Neuronal stem cell (in vitro differentiated cells): ENCODE data around the gene TSNAXIP1.

Experiments
- DNase-seq: peaks from one replicate; pipeline ENCODE4 v3.0.0-alpha.2; 2013; ENCODE audit warnings: low spot score
- H2AFZ ChIP-seq: one replicate; pipeline ENCODE4 v1.6.1; 2013; ENCODE audit warnings: mild to moderate bottlenecking, low read length, inconsistent platforms
- H2AK5ac ChIP-seq: 2 replicates; pipeline ENCODE4 v1.6.1; 2013; ENCODE audit warnings: low read depth, mild to moderate bottlenecking, inconsistent platforms, low read length, moderate library complexity, mixed read lengths
- H2BK120ac ChIP-seq: 2 replicates; pipeline ENCODE4 v1.6.1; 2013; ENCODE audit warnings: low read depth, mild to moderate bottlenecking, inconsistent platforms, low read length, moderate library complexity, mixed read lengths
- H2BK12ac ChIP-seq: one replicate; pipeline ENCODE4 v1.6.1; 2013; ENCODE audit warnings: low read length, inconsistent platforms
- H2BK15ac ChIP-seq: 2 replicates; pipeline ENCODE4 v1.6.1; 2013; ENCODE audit warnings: mild to moderate bottlenecking, low read length, inconsistent platforms, mixed read lengths
- H2BK5ac ChIP-seq: one replicate; pipeline ENCODE4 v1.6.1; 2013; ENCODE audit warnings: inconsistent platforms, mild to moderate bottlenecking, low read length, moderate library complexity
- H3K14ac ChIP-seq: one replicate; pipeline ENCODE4 v1.6.1; 2013; ENCODE audit warnings: low read length, inconsistent platforms
- H3K18ac ChIP-seq: 2 replicates; pipeline ENCODE4 v1.6.1; 2013; ENCODE audit warnings: low read length, inconsistent platforms
- H3K23ac ChIP-seq: 2 replicates; pipeline ENCODE4 v1.6.1; 2013; ENCODE audit warnings: low read depth, mild to moderate bottlenecking, mixed read lengths, low read length, inconsistent platforms; ENCODE audit not compliant: poor library complexity
- H3K27ac ChIP-seq: replicated peaks from 3 replicates; pipeline ENCODE4 v1.5.1; 2013; ENCODE audit warnings: low read length, inconsistent platforms
- H3K27me3 ChIP-seq, 3 experiments: 2 replicates each; pipeline ENCODE4 v1.6.1; 2013; ENCODE audit warnings: low read length in 3 of 3, mild to moderate bottlenecking in 2 of 3, inconsistent platforms in 1 of 3, low read depth in 1 of 3, mixed read lengths in 1 of 3, moderate library complexity in 1 of 3; ENCODE audit not compliant: control insufficient read depth in 3 of 3, insufficient read depth in 3 of 3
- H3K36me3 ChIP-seq, 2 donors: replicated peaks in 1 of 2; 2 replicates each; pipeline ENCODE4 v1.6.1; 2013; ENCODE audit warnings: low read length in 2 of 2; ENCODE audit not compliant: control insufficient read depth in 2 of 2, insufficient read depth in 2 of 2
- H3K4ac ChIP-seq: 2 replicates; pipeline ENCODE4 v1.6.1; 2013; ENCODE audit warnings: inconsistent platforms, mild to moderate bottlenecking, low read length, moderate library complexity
- H3K4me1 ChIP-seq, 2 donors: 1 replicate in 1 of 2; 2 replicates in 1 of 2; pipeline ENCODE4 v1.6.1; 2013; ENCODE audit warnings: low read length in 2 of 2, low read depth in 1 of 2; ENCODE audit not compliant: control insufficient read depth in 2 of 2, insufficient read depth in 1 of 2
- H3K4me2 ChIP-seq: one replicate; pipeline ENCODE4 v1.6.1; 2013; ENCODE audit warnings: mild to moderate bottlenecking, low read length, inconsistent platforms; ENCODE audit not compliant: insufficient read depth, poor library complexity, severe bottlenecking
- H3K4me3 ChIP-seq, 2 donors: 2 replicates each; pipeline ENCODE4 v1.5.1; 2013; ENCODE audit warnings: low read length in 2 of 2, mild to moderate bottlenecking in 2 of 2, inconsistent platforms in 1 of 2, moderate library complexity in 1 of 2
- H3K79me1 ChIP-seq: one replicate; pipeline ENCODE4 v1.6.1; 2013; ENCODE audit warnings: low read depth, mild to moderate bottlenecking, inconsistent platforms, low read length, moderate library complexity
- H3K9ac ChIP-seq: one replicate; pipeline ENCODE4 v1.6.1; 2013; ENCODE audit warnings: mild to moderate bottlenecking, low read depth, low read length, inconsistent platforms; ENCODE audit not compliant: poor library complexity
- H3K9me3 ChIP-seq, 2 donors: replicated peaks in 1 of 2; 2 replicates each; pipeline versions ENCODE3 to v1.6.1; 2013; ENCODE audit warnings: low read length in 2 of 2, mild to moderate bottlenecking in 2 of 2, inconsistent platforms in 1 of 2, low read depth in 1 of 2, mixed read lengths in 1 of 2, moderate library complexity in 1 of 2; ENCODE audit not compliant: control insufficient read depth in 2 of 2, insufficient read depth in 1 of 2
- H4K8ac ChIP-seq: one replicate; pipeline ENCODE4 v1.6.1; 2013; ENCODE audit warnings: low read depth, mild to moderate bottlenecking, inconsistent platforms, low read length, moderate library complexity
- H4K91ac ChIP-seq: one replicate; pipeline ENCODE4 v1.6.1; 2013; ENCODE audit warnings: low read length, low read depth, mild to moderate bottlenecking, inconsistent platforms; ENCODE audit not compliant: poor library complexity
- WGBS, 2 donors: extraction: QIAGEN DNeasy Blood & Tissue Kit; methylation state at CpG; one replicate each; pipeline ENCODE4 v1.1.7; 2013; ENCODE audit warnings: missing lambda C conversion rate in 2 of 2, mixed read lengths in 1 of 2; ENCODE audit not compliant: insufficient read length in 2 of 2, insufficient replicate concordance in 1 of 2; ENCODE audit errors: extremely low coverage in 2 of 2; 5-methylcytosine and 5-hydroxymethylcytosine counted together

TSNAXIP1 gene

GRCh38 chr16:67871256-67871655 is 64.6 kb downstream of the TSNAXIP1 start:
- no peak overlapping the region for H3K14ac ChIP-seq
- H3K4ac ChIP-seq, result no peak overlapping the region
- no peak overlapping the region for H2BK120ac ChIP-seq
- no peak overlapping the region for H2AFZ ChIP-seq
- H2BK15ac ChIP-seq, result no peak overlapping the region
- no peak overlapping the region for H3K18ac ChIP-seq
- H3K4me2 ChIP-seq, result no peak overlapping the region
- peaks cover 8% of the 10 kb centered on the region for H3K79me1 ChIP-seq
- no peak overlapping the region for H4K91ac ChIP-seq
- no peak for DNase-seq
- H2AK5ac ChIP-seq, result no peak overlapping the region
- no CpG with 5 or more reads among the region's 3 CpGs for WGBS, 2 donors
- no peak overlapping the region for H2BK5ac ChIP-seq
- no peaks in the 10 kb centered on the region for H3K27me3 ChIP-seq
- no peak overlapping the region for H2BK12ac ChIP-seq
- no peak overlapping the region for H3K9ac ChIP-seq
- no peak overlapping the region for H3K27ac ChIP-seq
- no peak overlapping the region for H4K8ac ChIP-seq
- peaks cover 29 to 77% of the 10 kb centered on the region in 2 donors for H3K36me3 ChIP-seq
- no peak overlapping the region for H3K23ac ChIP-seq
- H3K4me1 ChIP-seq, result peaks cover 8 to 10% of the 10 kb centered on the region in 2 donors
- H3K4me3 ChIP-seq, result no peak overlapping the region
- no peaks in the 10 kb centered on the region for H3K9me3 ChIP-seq

DNA sequence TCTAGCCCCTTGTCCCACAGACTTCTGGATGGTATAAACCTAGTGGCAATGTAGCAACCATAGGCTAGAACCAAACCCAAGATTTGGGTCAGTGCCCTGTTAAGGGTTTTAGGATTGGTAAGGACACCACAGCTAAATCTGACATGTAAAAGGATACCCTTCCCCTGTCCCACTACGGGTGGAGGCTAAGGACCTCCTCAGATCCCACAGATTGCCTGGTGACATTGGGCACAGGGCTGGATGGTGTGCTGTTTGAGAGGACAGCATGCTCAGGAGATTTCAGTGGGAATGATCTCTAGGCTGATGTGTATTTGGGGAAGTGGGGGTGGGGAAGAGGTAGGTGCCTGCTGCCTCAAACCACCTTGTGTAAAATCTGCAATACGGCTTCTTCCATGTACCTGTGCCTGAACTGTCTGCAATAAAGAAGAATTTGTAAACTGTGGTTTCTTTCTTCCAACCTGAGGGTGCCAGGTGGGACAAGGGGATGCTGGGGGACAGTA is 65.5 kb downstream of the TSNAXIP1 start:
- H3K9me3 ChIP-seq, result no peaks in the 10 kb centered on the region
- H3K23ac ChIP-seq, result no peak overlapping the region
- H2BK12ac ChIP-seq, result no peak overlapping the region
- no peak overlapping the region for H3K14ac ChIP-seq
- H3K79me1 ChIP-seq, result peaks cover 11% of the 10 kb centered on the region
- H3K4me2 ChIP-seq, result no peak overlapping the region
- no peak overlapping the region for H3K4ac ChIP-seq
- H2BK5ac ChIP-seq, result no peak overlapping the region
- H3K4me3 ChIP-seq, result no peak overlapping the region
- H2AFZ ChIP-seq, result peak overlapping the region; percentile 83
- H3K36me3 ChIP-seq, result peaks cover 36 to 77% of the 10 kb centered on the region in 2 donors
- H2BK120ac ChIP-seq, result no peak overlapping the region
- H3K27me3 ChIP-seq, result no peaks in the 10 kb centered on the region
- WGBS, 2 donors, result no CpG with 5 or more reads among the region's 2 CpGs
- no peak for DNase-seq
- no peak overlapping the region for H2AK5ac ChIP-seq
- H3K27ac ChIP-seq, result no peak overlapping the region
- no peak overlapping the region for H4K8ac ChIP-seq
- no peak overlapping the region for H3K9ac ChIP-seq
- peaks cover 8 to 10% of the 10 kb centered on the region in 2 donors for H3K4me1 ChIP-seq
- no peak overlapping the region for H4K91ac ChIP-seq
- no peak overlapping the region for H3K18ac ChIP-seq
- no peak overlapping the region for H2BK15ac ChIP-seq

GRCh38 chr16:67872631-67873434 is 66.1 kb downstream of the TSNAXIP1 start, which contains the start of gene EDC4:
Gene EDC4, plus strand, starts transcription at chr16:67873052. Its CDS starts 210 bp downstream, at chr16:67873262.
- H3K79me1 ChIP-seq, result peaks cover 11% of the 10 kb centered on the region
- H2AK5ac ChIP-seq, result peak within 1 kb of the TSS; percentile 47
- H3K27me3 ChIP-seq, result no peaks in the 10 kb centered on the region
- peaks cover 38 to 77% of the 10 kb centered on the region in 2 donors for H3K36me3 ChIP-seq
- H3K14ac ChIP-seq, result peak within 1 kb of the TSS; percentile 75
- H2AFZ ChIP-seq, result peak within 1 kb of the TSS; percentile 83
- no CpG with 5 or more reads among the region's 72 CpGs for WGBS, 2 donors
- H2BK15ac ChIP-seq, result no peak within 1 kb of the TSS
- H3K18ac ChIP-seq, result peak within 1 kb of the TSS; percentile 94
- peak within 1 kb of the TSS; percentile 95 for H4K8ac ChIP-seq
- H3K27ac ChIP-seq, result no peak within 1 kb of the TSS
- H2BK12ac ChIP-seq, result no peak within 1 kb of the TSS
- peak within 1 kb of the TSS; percentile 5 for H4K91ac ChIP-seq
- peak within 1 kb of the TSS; percentile 95 for H3K9ac ChIP-seq
- DNase-seq, result peak; percentile 59
- H3K4me1 ChIP-seq, result peaks cover 8 to 10% of the 10 kb centered on the region in 2 donors
- H2BK120ac ChIP-seq, result no peak within 1 kb of the TSS
- peak within 1 kb of the TSS; percentile 77 to 91 for H3K4me3 ChIP-seq
- peak within 1 kb of the TSS; percentile 56 for H3K4ac ChIP-seq
- H3K23ac ChIP-seq, result peak within 1 kb of the TSS; percentile 99
- H2BK5ac ChIP-seq, result peak within 1 kb of the TSS; percentile 83
- H3K9me3 ChIP-seq, result no peaks in the 10 kb centered on the region
- peak within 1 kb of the TSS; percentile 83 for H3K4me2 ChIP-seq
